KMS-11 (cell line): ENCODE data around the gene PROC.

Experiments used
- H2AFZ ChIP-seq: fragments of 200-600 bp; sonication (generic); 2 replicates; pipeline ENCODE4 v1.6.1; 2016; ENCODE audit warnings: antibody characterized with exemption, mixed run types, low read depth
- H3K27ac ChIP-seq: fragments of 200-600 bp; sonication (generic); 2 replicates; pipeline ENCODE4 v1.6.1; 2016; ENCODE audit warnings: mild to moderate bottlenecking, mixed run types
- H3K27me3 ChIP-seq: fragments of 200-600 bp; sonication (generic); 2 replicates; pipeline ENCODE4 v1.6.1; 2017; ENCODE audit warnings: mild to moderate bottlenecking, low read depth, mixed run types, moderate library complexity; ENCODE audit not compliant: insufficient read depth
- H3K36me3 ChIP-seq: fragments of 200-600 bp; sonication (generic); 2 replicates; pipeline ENCODE4 v1.6.1; 2017; ENCODE audit warnings: mild to moderate bottlenecking, mixed run types; ENCODE audit not compliant: insufficient read depth
- H3K4me1 ChIP-seq: fragments of 200-600 bp; sonication (generic); 2 replicates; pipeline ENCODE4 v1.6.1; 2016; ENCODE audit warnings: mild to moderate bottlenecking, low read depth, mixed run types; ENCODE audit not compliant: poor library complexity, severe bottlenecking
- H3K4me2 ChIP-seq: fragments of 200-600 bp; sonication (generic); 2 replicates; pipeline ENCODE4 v1.7.0; 2016; ENCODE audit warnings: mild to moderate bottlenecking, mixed run types
- H3K4me3 ChIP-seq: fragments of 200-600 bp; sonication (generic); IDR thresholded peaks from 2 replicates; pipeline ENCODE4 v1.6.1; 2017; ENCODE audit warnings: low read depth, low read length, mixed read lengths; ENCODE audit not compliant: insufficient read depth
- H3K79me2 ChIP-seq: fragments of 200-600 bp; sonication (generic); 2 replicates; pipeline ENCODE4 v1.6.1; 2016; ENCODE audit warnings: low read depth, mixed run types; ENCODE audit not compliant: insufficient read depth
- H3K9ac ChIP-seq: fragments of 200-600 bp; sonication (generic); 2 replicates; pipeline ENCODE4 v1.6.1; 2016; ENCODE audit warnings: mild to moderate bottlenecking, mixed run types
- H4K20me1 ChIP-seq: fragments of 200-600 bp; sonication (generic); 2 replicates; pipeline ENCODE4 v1.6.1; 2016; ENCODE audit warnings: mild to moderate bottlenecking, mixed run types; ENCODE audit not compliant: insufficient read depth
- CTCF ChIP-seq: fragments of 200-600 bp; sonication (generic); conservative IDR thresholded peaks from 2 replicates; pipeline ENCODE4 v1.6.1; 2017; ENCODE audit warnings: low read depth, mild to moderate bottlenecking, antibody characterized with exemption, low read length, moderate library complexity, mixed read lengths

The PROC gene

GRCh38 chr2:127386764-127387654 lies 31.2 kb upstream of the PROC start:
- peak overlapping the region; percentile 96 for H3K9ac ChIP-seq
- no peaks in the 10 kb centered on the region for H4K20me1 ChIP-seq
- H3K27ac ChIP-seq: peak overlapping the region; percentile 97
- H3K4me1 ChIP-seq: peaks cover 31% of the 10 kb centered on the region
- peak overlapping the region; percentile 64 for H3K4me2 ChIP-seq
- H3K4me3 ChIP-seq: peak overlapping the region; percentile 39
- no peak for TF ChIP-seq CTCF
- H2AFZ ChIP-seq: peak overlapping the region; percentile 61
- peaks cover 40% of the 10 kb centered on the region; the same call in 1 of the 2 replicates for H3K79me2 ChIP-seq
- H3K27me3 ChIP-seq: no peaks in the 10 kb centered on the region
- H3K36me3 ChIP-seq: no peaks in the 10 kb centered on the region

- H3K36me3 ChIP-seq: no peaks in the 10 kb centered on the region
- no peak for TF ChIP-seq CTCF
- no peaks in the 10 kb centered on the region for H4K20me1 ChIP-seq
- H3K27me3 ChIP-seq: no peaks in the 10 kb centered on the region
- peaks cover 34% of the 10 kb centered on the region for H3K4me1 ChIP-seq
- peak within 1 kb of the TSS; percentile 39 for H3K4me3 ChIP-seq
- peak within 1 kb of the TSS; percentile 96 for H3K4me2 ChIP-seq
- H2AFZ ChIP-seq: peak within 1 kb of the TSS; percentile 67
- peaks cover 33% of the 10 kb centered on the region; the same call in 1 of the 2 replicates for H3K79me2 ChIP-seq
- H3K27ac ChIP-seq: peak within 1 kb of the TSS; percentile 97
- H3K9ac ChIP-seq: peak within 1 kb of the TSS; percentile 96
These were observed 30.4 kb upstream of the PROC start, which contains the start of gene MAP3K2 for GRCh38 chr2:127387655-127388422. MAP3K2 (minus strand) TSS chr2:127387975; CDS start chr2:127343129, 44,846 bp downstream.

GRCh38 chr2:127388423-127389164 lies 29.6 kb upstream of the PROC start:
- no peak for TF ChIP-seq CTCF
- peak overlapping the region; percentile 96 for H3K4me2 ChIP-seq
- H3K9ac ChIP-seq: peak overlapping the region; percentile 96; the same call in 1 of the 2 replicates
- H3K27me3 ChIP-seq: no peaks in the 10 kb centered on the region
- H3K79me2 ChIP-seq: peaks cover 27% of the 10 kb centered on the region; the same call in 1 of the 2 replicates
- H3K36me3 ChIP-seq: no peaks in the 10 kb centered on the region
- H3K27ac ChIP-seq: peak overlapping the region; percentile 97
- H4K20me1 ChIP-seq: no peaks in the 10 kb centered on the region
- H2AFZ ChIP-seq: peak overlapping the region; percentile 67
- H3K4me1 ChIP-seq: peaks cover 37% of the 10 kb centered on the region
- H3K4me3 ChIP-seq: no peak overlapping the region
